Activated B cell treated with CpG ODN at 0.5 μM for 24 hours (primary cell): ENCODE results near the gene OPRM1. TPM values are rescaled to one million over a fixed set of nuclear protein-coding genes. Genes with fewer than 3 reads are reported as not detected.

Experiments used
- ATAC-seq: fragments of 200-7000 bp; cut with Tn5 transposase; one replicate; pipeline ENCODE4 v1.10.0; 2021; ENCODE audit warnings: low read depth, mild to moderate bottlenecking, moderate library complexity
- CTCF ChIA-PET: fragments of 350-600 bp; sonication (Branson Sonifier 250); formaldehyde crosslinking; loops from one replicate; lab custom pipeline; 2021; ENCODE audit warnings: antibody characterized with exemption; lab: Charles Lee
- POLR2A ChIA-PET: fragments of 350-600 bp; sonication (Branson Sonifier 250); formaldehyde crosslinking; loops from one replicate; lab custom pipeline; 2021; ENCODE audit warnings: antibody characterized with exemption; lab: Charles Lee
- DNase-seq: peaks from one replicate; pipeline ENCODE4 v3.0.0; 2022
- H3K27ac Mint-ChIP-seq: one replicate; pipeline ENCODE4 v1.8.0; 2020; ENCODE audit warnings: mixed read lengths
- H3K27me3 Mint-ChIP-seq: one replicate; pipeline ENCODE4 v1.8.0; 2021; ENCODE audit warnings: mixed read lengths
- H3K36me3 Mint-ChIP-seq: one replicate; pipeline ENCODE4 v1.8.0; 2021; ENCODE audit warnings: low read depth, mixed read lengths
- H3K4me1 Mint-ChIP-seq: one replicate; pipeline ENCODE4 v1.8.0; 2021; ENCODE audit warnings: mixed read lengths
- H3K4me3 Mint-ChIP-seq: one replicate; pipeline ENCODE4 v1.8.0; 2020; ENCODE audit warnings: mild to moderate bottlenecking, mixed read lengths
- H3K9me3 Mint-ChIP-seq: one replicate; pipeline ENCODE4 v1.8.0; 2020; ENCODE audit warnings: mixed read lengths
- intact Hi-C: fragments of 100-400 bp; cut with micrococcal nuclease; formaldehyde crosslinking; loops from one replicate; pipeline ENCODE4 v1.15.1; 2024
- total RNA-seq: library from RNA; stranded (reverse); gene quantifications from 2 replicates; pipeline ENCODE4 v1.2.3, GENCODE V29; 2022
- TF ChIP-seq, protein P1 (sequence below): fragments of 200-600 bp; IDR thresholded peaks from one replicate; pipeline ENCODE4 v1.8.0; 2022; ENCODE audit warnings: antibody characterized with exemption, mild to moderate bottlenecking

The OPRM1 gene
- total RNA-seq, 1 donor from 2014 or later, result not detected

DNA sequence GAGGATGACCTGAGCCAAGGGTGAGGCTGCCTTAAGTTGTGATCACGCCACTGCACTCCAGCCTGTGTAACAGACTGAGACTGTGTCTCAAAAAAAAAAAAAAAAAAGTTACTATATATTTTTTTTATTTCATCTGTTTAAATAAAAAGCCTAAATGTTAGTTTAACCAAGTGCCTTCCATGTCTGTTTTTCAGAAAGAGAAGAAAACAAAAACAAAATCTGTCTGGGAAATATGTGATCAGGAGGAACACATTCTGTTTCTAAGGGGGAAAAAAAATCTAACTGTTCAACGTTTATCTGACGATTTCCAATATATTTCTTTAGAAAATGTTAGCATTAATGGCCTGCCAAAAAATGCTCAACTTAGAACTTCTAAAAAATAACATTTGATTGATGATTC, 170.5 kb downstream of the OPRM1 start:
- Mint-ChIP-seq H3K4me1 (no peaks in the 10 kb centered on the region), H3K4me3 (no peak overlapping the region), H3K27me3 (no peaks in the 10 kb centered on the region), H3K9me3 (no peaks in the 10 kb centered on the region), H3K27ac (no peak overlapping the region), H3K36me3 (no peaks in the 10 kb centered on the region)
- POLR2A ChIA-PET, result interaction anchor here (0.5 kb wide), 1 partner anchor 120 kb away, joined by 3 read pairs; no protein-coding TSS in a partner anchor
- intact Hi-C loops, result no loop called here
- TF ChIP-seq, protein P1, sequence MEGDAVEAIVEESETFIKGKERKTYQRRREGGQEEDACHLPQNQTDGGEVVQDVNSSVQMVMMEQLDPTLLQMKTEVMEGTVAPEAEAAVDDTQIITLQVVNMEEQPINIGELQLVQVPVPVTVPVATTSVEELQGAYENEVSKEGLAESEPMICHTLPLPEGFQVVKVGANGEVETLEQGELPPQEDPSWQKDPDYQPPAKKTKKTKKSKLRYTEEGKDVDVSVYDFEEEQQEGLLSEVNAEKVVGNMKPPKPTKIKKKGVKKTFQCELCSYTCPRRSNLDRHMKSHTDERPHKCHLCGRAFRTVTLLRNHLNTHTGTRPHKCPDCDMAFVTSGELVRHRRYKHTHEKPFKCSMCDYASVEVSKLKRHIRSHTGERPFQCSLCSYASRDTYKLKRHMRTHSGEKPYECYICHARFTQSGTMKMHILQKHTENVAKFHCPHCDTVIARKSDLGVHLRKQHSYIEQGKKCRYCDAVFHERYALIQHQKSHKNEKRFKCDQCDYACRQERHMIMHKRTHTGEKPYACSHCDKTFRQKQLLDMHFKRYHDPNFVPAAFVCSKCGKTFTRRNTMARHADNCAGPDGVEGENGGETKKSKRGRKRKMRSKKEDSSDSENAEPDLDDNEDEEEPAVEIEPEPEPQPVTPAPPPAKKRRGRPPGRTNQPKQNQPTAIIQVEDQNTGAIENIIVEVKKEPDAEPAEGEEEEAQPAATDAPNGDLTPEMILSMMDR, result no peak
- ATAC-seq, result no peak
- no peak for DNase-seq
- CTCF ChIA-PET, result no interaction called here

DNA sequence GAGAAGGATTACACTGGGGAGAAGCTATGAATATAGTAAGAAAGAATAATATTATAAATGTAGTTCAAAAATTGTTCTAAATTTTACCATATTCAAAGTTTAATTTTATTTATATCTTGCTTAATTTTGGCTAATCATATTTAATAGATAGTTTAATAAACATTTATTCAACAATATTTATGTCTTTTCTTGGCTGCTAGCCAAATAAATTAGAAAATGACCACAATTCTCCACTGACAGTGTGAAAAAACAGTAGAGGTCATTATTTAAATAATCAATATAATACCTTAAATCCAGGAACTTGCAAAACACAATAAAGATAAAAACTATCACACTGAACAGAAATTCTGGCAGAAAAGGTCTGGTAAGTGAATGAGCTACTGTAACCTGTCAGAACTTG, 171.6 kb downstream of the OPRM1 start:
- TF ChIP-seq, protein P1, result no peak
- DNase-seq, result no peak
- Mint-ChIP-seq H3K27me3 (no peaks in the 10 kb centered on the region), H3K36me3 (no peaks in the 10 kb centered on the region), H3K4me1 (no peaks in the 10 kb centered on the region), H3K27ac (no peak overlapping the region), H3K4me3 (no peak overlapping the region), H3K9me3 (no peaks in the 10 kb centered on the region)
- intact Hi-C loops, result no loop called here
- POLR2A ChIA-PET, result interaction anchor here (0.7 kb wide), 1 partner anchor 22 kb away, joined by 3 read pairs; no protein-coding TSS in a partner anchor
- ATAC-seq, result no peak
- CTCF ChIA-PET, result no interaction called here

DNA sequence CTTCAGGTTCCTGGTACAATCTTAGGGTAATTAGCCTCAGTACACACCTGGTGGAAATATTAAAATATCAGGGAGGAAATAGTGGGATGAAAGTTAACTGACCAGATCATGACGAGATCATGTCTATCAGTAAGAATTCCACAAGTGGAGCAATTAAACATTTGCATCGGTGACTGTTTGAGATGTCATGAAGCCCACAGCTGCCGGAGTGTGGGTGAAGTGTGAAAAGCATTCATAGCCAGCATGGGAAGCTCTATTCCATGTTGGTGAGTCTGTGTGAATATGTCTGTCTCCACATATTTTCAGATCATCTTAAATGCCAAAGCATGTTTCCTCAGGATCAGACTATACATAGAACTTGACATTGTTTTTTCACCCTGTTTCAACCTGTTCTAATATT, 174.7 kb downstream of the OPRM1 start:
- Mint-ChIP-seq H3K9me3 (no peaks in the 10 kb centered on the region), H3K4me1 (no peaks in the 10 kb centered on the region)
- CTCF ChIA-PET, result no interaction called here

DNA sequence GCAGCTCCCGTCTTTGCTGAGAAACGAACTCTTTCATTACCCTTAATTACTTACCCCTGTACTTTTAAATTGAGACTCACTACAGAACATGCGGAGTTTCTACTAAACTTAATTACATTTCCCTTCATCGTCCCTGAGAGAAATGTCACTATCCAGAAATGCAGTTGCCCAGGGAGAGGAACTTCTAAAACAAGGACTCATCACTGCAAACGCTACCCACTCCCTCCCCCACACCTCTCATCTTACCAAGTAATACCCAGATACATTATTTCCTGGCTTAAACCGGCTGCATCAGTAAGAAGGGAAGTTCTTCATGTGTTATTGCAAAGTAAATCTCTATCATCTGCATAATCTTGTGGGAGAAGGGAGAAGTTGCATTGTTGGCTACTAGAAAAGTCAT, 179.3 kb downstream of the OPRM1 start:
- no peak for ATAC-seq
- Mint-ChIP-seq H3K4me3 (no peak overlapping the region), H3K36me3 (no peaks in the 10 kb centered on the region), H3K9me3 (no peaks in the 10 kb centered on the region), H3K27me3 (peaks cover 3% of the 10 kb centered on the region), H3K27ac (no peak overlapping the region), H3K4me1 (no peaks in the 10 kb centered on the region)
- intact Hi-C loops, result no loop called here
- TF ChIP-seq, protein P1, result no peak
- no peak for DNase-seq
- CTCF ChIA-PET, result no interaction called here
- POLR2A ChIA-PET, result no interaction called here

More for the DNA sequence above, 174.7 kb downstream of the OPRM1 start:
- DNase-seq (no peak), ATAC-seq (no peak)
- Mint-ChIP-seq H3K27ac (no peak overlapping the region), H3K36me3 (no peaks in the 10 kb centered on the region), H3K4me3 (no peak overlapping the region), H3K27me3 (peaks cover 3% of the 10 kb centered on the region)
- intact Hi-C loops, result no loop called here
- POLR2A ChIA-PET, result interaction anchor here (0.6 kb wide), 1 partner anchor 553 kb away, joined by 3 read pairs; no protein-coding TSS in a partner anchor
- TF ChIP-seq, protein P1, result no peak

DNA sequence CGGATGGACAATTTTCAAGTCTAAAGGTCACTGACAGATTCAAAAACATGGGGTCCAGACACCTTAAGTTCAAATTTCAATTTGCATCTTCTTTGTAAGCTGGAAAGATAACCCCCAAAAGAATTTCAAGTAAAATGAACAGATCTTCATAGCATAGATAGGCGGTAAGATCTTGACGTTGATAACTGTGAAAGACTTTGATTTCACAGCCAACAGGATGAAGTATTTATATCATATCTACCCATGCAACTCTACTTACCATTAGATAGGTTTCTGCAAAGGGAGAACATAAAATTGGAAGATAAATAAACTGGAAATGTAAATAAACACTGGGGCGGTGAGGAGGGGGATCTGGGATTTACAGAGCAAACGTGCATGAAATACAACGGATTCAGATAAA, 179.7 kb downstream of the OPRM1 start:
- Mint-ChIP-seq H3K4me3 (no peak overlapping the region), H3K36me3 (no peaks in the 10 kb centered on the region), H3K9me3 (no peaks in the 10 kb centered on the region), H3K4me1 (no peaks in the 10 kb centered on the region), H3K27ac (no peak overlapping the region), H3K27me3 (peaks cover 3% of the 10 kb centered on the region)
- POLR2A ChIA-PET, result no interaction called here
- CTCF ChIA-PET, result no interaction called here
- intact Hi-C loops, result no loop called here
- TF ChIP-seq, protein P1, result no peak
- DNase-seq (no peak), ATAC-seq (no peak)
